ENCODE data around the gene GPC3.
"Not testable (repeated sequence)": the region's sequence is repeated elsewhere in the genome, so short reads cannot be mapped to it uniquely, and the experiment has no call there.

Gene GPC3

DNA sequence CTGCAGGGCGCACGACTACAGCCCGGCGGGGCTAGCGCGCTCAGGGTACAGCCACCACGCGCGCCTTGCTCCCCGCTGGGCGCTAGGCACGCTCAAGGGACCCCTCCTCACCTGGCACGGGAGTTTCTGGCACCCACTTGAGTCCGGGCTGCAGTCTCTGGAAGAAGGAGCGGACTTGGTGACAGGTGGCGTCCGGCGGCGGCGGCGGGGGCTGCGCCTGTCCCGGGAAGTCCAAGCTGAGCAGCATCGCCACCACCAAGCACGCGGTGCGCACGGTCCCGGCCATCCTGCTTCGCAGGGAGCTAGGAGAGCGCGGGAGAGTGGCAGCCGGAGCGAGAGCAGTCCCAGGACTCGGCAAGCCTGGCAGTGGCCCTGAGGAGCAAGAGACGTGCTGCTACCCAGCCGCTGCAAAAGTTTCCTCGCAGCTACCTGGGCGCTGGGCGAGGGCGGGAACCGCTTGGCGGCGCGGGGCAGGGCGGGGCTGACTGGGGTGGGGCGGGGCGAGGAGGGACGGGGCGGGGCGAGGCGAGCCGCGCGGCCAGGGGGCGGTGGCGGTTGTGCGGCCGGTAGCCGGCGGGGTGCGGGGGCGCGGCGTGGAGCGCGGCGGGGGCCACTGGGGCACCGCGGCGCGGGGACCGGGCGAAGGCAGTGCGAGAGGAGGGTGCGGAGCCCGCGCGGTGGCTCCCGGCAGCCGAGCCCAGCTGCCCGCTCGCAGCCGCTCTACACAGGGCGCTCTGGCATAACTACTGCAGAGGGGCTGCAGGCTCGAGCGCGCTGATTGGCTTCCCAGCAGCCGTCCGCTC, at the start of gene GPC3:
GPC3 (minus strand) TSS at position 431 of the 803 bp plus-strand sequence.
- no peak for DNase-seq (ENCODE audit: low read depth, low spot score)

DNA sequence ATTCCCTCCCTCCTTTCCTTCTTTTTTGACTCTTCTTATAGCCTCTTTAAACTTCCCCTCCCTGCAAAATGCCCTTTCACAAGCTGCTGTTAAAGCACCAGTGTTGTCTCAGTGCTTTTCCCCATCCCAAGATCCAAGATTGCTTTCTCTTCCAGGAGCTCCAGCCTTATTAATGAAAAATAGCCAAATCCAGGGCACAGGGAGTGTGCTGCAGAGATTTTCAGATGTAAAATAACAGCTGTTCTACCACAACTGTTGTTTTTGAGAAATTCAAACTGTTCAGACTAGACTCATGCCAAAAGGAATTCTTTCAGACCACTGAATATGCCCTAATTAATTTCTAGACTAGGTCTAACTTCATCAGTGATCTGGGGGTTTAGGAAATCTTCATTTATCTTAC, 47.0 kb upstream of the GPC3 start:
- no peak for DNase-seq (ENCODE audit: low read depth, low spot score)

DNA sequence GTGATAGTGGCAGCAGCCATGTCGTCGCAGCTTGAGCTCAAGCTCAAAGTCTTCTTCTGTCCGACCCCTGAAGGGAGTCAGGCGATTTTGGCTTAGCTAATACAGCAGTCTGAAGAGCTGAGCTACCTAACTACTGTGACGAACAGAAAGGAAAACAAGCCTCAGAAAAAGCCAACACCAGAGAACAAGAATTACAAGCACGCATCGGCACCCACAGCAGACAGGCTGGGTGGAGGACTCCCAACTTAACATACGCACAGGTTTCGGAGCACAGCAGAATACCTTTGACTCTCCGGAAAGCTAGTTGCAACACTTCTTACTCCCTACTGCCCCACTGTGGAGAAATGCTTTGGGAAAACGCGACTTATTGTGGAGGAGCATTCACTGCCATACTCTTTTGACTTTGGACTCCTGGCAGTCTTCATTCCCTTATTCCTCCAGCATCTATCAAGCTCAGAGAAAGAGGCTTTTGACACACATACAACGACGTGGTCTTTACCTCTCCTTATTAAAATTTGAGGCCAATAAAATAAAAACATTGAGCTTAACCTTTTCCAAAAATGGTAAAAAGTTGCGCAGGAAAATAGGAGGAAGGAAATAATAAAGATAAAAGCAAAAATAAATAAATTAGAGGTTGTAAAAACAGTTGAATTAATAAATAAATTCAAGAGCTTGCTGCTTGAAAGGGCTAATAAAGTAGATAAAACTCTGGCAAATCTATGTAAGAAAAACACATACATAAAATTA, 41.3 kb upstream of the GPC3 start:
- DNase-seq (ENCODE audit: low read depth, low spot score) = no peak

DNA sequence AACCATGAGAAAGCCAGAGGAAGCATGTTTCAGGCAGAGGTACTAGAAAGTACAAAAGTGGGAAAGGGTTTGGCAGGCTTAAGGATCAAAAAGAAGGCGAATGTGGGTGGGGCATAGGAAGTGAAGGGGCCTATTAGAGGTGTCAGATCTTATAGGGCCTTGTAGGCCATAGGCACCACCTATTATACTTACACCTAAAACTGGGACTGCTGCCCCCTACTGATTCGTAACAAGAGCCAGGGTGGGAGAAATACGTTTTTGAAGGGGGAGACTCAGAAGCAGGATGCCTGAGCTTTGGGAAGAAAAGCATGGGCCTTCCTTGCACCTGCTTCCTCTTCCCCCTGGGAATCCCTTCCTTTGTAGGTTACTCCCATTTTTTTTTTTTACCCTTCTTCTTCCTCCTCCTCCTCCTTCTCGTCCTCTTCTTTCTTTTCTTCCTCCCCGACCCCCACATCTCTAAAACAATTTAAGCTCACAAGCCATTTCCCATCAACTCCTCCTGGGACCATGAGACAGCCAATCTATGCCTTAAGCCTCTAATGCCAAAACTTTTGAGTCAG, 40.7 kb upstream of the GPC3 start:
- DNase-seq (ENCODE audit: low read depth, low spot score) = no peak

DNA sequence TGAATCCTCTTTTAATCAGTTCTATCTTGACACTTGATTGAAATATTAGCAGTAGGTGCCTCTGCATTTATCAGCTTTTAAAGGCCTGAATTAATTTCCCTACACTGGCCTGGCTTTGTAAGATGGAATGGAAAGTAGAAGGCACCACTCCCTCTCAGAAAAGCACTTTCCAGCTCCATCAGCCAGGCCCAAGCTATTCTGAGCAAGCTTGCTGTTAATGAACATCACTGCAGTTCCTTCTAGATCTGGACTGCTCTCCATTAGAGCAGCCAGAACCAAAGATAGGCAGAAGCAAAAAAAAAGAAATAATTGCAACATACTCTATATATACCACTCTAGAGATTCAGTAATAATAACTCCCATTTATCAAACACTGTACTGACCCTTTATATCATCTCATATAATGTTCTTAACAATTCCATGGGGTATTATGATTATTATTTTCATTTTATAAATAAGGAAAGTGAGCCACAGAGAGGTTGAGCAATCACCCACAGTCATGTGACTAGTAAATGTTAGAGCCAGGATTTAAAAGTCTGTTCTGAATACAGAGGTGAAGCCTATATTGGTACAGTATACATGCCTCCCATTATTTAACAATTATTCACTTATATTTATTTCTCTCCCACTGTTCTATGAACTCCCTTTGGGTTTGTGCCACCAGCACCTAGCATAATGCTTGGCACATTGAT, 39.4 kb upstream of the GPC3 start:
- no peak for DNase-seq (ENCODE audit: low read depth, low spot score)

DNA sequence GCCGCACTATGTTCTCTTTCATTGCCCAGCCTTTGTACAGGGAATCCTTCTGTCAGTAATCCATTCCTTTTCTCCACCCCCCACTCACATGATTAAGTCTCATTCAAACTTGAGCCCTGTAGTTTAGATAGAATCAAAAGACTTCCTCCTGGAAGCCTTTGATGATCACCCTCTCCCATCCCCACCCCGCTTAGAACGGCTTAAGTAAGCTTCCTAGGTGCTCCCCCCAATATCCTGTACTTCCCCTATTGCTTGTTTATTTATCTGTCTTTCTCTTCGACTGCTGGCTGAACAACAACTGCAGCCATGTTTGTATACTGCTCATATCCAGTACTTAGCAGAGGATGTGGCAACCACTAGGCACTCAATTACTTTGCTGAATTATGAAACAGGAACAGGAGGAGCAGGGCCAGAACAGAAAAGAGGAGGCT, 38.5 kb upstream of the GPC3 start:
- DNase-seq (ENCODE audit: low read depth, low spot score) = no peak

DNA sequence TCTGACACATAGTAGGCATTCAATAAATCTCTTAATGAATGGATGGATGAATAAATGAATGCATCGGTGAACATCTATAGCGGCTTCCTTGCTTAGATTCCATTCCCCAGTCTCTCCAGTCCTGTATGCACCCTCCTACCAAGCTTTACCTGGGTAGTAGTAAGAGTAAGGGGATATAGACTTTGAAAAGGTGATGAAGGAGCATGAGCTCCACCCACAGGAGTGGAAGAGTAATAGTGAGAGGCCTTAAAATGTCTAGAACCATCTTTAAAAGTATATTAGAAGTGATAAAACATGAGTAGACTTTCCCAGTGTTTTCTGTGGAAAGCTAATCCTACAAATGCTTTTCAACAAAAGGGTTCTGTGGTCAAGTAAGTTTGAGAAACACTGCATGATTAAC, 35.5 kb upstream of the GPC3 start:
- DNase-seq (ENCODE audit: low read depth, low spot score) = no peak

DNA sequence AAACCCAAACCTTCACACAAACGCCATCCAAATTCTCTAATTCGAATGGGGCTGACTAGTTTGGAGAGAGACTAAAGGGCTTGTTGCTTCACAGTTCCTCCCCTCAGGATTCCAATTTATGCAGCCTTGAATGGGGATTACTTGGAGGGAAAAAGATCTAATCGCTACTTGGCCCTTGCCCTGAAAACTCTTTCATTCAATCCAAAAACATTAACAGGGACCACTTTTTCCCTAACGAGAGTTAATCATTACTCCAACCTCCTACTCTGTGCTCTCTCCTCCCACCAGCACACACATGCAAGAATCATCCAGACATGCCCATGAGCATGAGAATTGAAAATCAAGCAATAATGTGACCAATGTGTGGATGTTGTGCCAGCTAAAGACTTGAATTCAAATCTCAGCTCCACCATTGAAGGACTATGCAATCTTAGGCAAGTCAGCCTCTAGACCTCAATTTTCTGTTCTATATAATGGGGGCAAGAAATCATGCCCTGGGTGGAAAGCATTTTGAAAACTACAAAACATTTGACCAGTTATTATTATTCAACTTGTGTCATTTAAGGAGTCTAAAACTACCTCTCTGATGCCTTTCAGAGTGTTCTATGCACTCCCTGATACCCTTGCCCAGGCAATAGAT, 34.3 kb upstream of the GPC3 start:
- no peak for DNase-seq (ENCODE audit: low read depth, low spot score)

DNA sequence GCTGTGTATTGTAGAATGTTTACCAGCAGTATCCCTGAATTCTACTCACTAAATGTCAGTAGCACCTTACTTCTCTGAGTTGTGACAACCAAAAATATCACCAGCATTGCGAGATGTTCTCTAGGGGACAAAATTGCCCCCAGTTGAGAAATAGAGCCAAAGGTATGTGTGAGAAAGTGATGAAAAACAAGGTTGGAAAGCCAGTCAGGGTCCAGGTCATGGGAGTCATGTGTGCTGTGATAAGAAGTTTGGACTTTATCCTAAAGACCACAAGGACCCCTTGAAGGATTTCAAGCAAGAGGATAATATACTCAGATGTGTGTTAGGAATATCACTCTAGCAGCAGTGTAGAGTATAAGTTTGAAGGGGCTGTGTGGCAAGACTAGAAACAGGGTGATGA, 30.9 kb upstream of the GPC3 start:
- DNase-seq (ENCODE audit: low read depth, low spot score) = not testable (repeated sequence)

DNA sequence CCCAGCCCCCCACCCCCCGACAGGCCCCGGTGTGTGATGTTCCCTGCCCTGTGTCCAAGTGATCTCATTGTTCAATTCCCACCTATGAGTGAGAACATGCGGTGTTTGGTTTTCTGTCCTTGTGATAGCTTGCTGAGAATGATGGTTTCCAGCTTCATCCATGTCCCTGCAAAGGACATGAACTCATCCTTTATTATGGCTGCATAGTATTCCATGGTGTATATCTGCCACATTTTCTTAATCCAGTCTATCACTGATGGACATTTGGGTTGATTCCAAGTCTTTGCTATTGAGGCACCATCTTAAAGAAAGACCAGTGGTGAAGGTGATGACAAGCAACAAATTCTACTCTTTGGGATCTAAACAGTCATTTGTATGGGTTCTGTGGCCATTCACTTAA, 30.1 kb upstream of the GPC3 start:
- DNase-seq (ENCODE audit: low read depth, low spot score) = not testable (repeated sequence)

DNA sequence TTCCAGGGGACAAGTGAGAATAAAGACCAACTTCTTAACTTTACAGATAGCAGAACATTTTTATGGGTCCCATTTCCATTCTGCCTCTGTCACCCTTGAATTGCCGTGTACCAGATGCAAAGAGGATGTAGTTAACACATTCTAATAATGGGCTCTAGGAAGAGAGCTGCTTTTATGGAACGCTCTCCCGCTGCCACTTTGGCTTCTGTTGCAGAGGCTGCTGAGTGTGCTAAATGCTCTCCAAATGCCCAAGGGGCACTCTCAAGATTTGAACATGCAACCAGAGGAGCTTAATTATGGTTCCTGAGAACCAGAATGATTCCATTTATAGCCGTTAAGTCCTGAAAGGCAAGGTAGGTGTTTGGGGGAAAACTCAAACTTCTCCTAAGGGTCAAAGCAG, 28.1 kb upstream of the GPC3 start:
- DNase-seq (ENCODE audit: low read depth, low spot score) = no peak

DNA sequence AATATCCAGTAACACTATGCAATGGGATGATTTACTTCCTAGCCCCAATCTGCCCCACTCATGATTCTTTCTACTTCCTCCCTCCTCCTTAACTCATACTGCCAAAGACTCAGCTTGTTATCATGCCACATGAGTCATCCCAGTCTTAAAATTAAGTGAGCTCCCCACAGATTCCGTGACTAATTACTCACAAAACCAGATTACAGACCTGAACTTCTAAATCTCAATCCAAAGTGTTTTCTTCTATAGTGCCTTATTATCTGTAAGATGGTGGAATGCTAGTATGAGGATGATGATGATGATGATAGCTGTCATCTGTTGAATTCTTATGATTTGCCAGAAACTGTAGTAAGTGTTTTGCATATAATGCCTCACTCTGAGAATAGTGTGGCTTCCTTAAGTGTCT, 27.7 kb upstream of the GPC3 start:
- DNase-seq (ENCODE audit: low read depth, low spot score) = no peak

DNA sequence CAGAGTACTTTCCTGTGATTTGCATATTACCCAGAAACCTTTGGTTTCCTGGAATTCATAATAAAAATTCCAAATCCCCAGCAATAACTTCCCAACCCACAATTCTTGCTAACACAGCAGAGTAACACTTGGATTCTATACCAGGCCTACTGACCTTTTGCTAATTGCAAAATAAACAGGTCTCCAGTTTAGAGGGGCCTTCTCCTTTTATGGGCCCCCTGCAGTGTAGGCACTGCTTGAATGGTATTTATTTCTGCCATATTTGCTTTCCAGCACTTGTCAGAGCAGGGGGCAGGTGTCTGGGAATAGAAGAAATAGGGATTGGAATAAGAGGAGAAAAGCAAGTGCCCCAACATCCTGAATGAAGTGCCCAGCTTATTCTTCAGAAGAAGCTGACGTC, 25.3 kb upstream of the GPC3 start:
- no peak for DNase-seq (ENCODE audit: low read depth, low spot score)

DNA sequence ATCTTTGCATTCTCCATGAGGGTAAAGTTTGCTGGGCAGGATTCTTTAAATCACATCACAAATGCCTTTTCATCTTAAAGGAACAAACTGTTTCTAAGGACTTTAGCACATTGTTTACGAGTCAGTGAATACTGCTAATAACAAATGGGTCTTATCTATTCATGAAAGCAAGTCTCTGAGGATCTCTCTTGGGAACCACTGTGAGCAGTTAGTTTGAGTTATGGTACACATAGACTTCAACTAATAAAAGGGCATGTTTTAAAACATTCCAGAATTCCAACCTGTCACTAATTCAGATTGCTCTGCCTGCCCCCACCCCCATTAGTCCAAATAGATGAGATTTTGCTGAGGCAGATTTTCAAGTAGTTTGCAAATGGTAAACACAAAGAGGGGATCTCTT, 22.3 kb upstream of the GPC3 start:
- DNase-seq (ENCODE audit: low read depth, low spot score) = no peak

DNA sequence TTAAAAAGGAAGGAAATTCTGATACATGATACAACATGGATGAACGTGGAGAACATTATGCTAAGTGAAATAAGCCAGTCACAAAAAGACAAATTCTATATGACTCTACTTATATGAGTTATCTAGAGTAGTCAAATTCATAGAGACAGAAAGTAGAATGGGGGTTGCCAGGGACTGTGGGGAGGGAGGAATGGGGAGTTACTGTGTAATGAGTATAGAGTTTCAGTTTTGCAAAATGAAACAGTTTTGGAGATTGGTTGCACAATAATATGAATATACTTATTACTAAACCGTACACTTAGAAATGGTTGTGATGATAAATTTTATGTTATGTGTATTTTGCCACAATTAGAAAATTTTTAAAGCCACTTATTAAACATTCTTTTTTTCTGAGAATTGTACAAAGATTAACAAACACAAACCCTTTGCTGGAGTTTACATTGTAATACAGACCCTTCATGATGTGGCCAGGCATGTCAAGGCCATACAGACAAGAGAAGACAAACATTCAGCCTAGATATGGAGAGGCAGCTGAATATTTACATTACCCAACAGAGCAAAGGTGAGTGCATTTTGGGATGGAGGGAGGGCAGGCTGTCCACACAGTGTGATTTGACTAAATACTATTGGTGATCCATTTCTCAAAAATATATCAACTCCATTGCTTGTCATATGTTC, 21.2 kb upstream of the GPC3 start:
- DNase-seq (ENCODE audit: low read depth, low spot score) = no peak

DNA sequence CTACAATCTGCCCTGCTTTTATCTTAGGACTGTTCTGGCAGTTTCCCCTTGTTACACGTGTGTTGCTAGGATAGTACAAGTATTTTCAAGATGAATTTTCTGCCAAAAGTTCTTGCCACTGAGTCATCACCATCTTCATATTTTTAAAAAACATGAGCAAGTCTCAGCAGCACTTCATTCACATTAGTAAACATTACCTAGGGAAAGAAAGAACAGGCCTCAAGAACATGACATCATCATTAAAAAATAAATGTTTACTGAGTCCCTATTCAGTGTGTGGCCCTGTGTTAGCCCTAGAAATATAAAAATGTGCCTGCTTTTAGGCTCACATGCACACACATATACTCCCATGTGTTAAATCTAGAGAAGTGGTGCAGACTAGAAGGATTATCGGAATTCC, 18.7 kb upstream of the GPC3 start:
- no peak for DNase-seq (ENCODE audit: low read depth, low spot score)

DNA sequence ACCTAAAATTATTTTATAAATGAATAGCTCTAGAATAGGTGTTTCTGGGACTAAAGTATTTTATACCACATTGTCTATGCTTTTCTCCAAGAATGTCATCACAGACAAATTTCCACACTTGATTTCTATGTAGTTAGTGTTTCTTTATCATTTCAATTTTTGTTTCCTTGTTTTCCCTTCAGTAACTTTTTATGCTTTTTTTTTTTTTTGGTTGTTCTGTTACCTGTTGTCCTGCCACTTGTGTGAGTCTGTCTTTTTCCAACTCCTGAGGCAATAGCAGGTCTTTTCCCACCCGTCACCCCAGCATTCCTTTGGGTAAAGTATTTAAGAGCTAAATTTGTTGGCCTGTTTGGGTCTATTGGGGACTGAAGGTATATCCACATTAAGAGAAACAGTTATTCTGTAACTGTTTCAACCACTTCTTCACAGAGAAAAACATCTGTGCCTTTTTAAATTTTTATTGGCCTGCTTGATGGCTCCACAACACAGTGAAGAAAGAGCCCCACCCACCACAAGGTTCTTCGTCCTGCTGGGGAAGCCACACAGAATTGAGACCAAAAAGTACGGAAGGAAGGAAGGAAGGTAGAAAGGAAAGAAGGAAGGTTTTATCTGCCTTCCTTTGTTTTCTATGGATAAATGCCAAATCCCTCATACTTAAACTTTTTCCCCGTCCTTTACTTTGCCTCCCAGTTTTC, 17.7 kb upstream of the GPC3 start:
- no peak for DNase-seq (ENCODE audit: low read depth, low spot score)

DNA sequence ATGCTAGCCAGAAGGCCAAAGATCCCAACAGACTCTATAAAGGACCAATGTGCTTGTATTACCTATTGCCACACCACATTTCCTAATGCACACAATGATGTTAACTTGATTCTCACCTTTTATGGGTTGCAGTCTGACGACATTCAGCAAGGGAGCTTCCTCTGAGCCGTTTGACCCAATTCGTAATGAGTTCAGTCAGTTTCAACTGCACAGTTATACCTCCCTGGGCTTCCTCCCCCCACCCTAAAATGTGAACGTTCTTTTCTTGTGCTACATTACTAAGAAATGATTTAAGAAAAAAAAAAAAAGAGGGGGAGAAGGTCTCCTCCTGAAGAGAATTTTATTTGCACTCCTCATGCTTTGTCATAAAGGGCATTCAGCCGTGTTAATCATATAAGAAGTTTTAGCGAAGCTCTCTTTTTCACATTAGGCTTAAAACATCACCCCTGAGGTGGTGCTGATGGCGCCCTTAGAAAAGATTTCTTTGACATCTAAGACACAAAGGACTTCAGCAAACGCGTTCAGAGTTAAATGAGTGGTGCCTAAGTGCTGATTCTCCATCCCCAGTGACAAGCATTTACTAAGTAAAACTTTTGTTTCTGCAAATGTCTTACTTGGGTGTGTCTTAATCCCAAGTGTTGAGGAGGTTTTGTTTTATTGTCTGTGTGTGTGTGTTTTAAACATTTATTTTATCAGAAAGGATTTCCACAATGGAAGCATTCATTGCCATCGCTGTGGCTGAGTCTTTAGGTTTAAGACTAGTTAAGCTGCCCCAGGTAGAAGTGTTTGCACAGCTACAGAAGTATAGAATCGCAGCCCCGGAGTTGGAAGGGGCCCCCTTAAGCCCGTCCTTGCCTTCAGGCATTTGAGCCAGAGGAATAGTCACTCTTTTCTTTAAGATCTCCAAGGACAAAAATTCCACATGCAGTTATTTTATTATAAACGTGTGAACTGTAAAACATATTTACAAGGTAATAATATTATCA, 15.2 kb upstream of the GPC3 start:
- DNase-seq (ENCODE audit: low read depth, low spot score) = no peak

DNA sequence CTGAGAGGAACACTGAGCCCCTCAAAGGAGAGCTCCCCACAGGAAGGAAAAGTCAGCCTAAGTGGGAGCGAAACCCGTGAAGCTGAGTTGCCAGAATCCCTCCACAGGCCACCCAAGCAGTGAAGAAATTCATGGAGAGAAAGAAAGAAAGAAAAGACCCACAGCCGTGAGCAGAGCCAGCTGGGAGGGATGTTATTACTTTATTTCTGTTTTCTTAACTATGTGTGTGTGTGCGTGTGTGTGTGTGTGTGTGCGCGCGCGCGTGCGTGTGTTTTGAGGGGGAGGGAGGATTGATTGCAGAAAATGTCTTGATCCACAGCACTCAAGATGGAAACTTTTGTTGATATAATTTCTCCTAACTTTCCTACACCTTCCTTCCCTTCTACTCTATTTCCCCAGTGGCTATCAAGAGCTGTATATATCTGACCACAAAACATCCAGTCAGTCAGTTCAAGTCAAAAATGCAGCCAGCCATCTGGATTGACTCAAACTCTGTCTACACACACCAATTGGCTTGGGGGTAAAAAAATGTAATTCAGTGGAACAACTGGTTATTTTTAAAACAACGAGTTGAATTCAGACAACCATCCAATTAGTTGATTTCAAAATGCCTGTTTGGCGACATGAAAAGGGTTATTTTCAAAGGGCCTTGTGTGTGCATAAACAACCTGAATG, 13.8 kb upstream of the GPC3 start:
- DNase-seq (ENCODE audit: low read depth, low spot score) = no peak

Measured in activated naive CD8-positive, alpha-beta T cell treated with anti-CD3 and anti-CD28 coated beads, Interleukin-2, amount 50 U/mL, for 16 hours (primary cell).